ENCODE results near the gene EIF5A. TPM values are rescaled to one million over a fixed set of nuclear protein-coding genes. Genes with fewer than 3 reads are reported as not detected.

Gene EIF5A
- total and polyA plus RNA-seq, 2 of the 8 experiments (the other 6 are each of a cell fraction or from before 2014, with no cell fraction given), result 717 to 1,172 TPM

DNA sequence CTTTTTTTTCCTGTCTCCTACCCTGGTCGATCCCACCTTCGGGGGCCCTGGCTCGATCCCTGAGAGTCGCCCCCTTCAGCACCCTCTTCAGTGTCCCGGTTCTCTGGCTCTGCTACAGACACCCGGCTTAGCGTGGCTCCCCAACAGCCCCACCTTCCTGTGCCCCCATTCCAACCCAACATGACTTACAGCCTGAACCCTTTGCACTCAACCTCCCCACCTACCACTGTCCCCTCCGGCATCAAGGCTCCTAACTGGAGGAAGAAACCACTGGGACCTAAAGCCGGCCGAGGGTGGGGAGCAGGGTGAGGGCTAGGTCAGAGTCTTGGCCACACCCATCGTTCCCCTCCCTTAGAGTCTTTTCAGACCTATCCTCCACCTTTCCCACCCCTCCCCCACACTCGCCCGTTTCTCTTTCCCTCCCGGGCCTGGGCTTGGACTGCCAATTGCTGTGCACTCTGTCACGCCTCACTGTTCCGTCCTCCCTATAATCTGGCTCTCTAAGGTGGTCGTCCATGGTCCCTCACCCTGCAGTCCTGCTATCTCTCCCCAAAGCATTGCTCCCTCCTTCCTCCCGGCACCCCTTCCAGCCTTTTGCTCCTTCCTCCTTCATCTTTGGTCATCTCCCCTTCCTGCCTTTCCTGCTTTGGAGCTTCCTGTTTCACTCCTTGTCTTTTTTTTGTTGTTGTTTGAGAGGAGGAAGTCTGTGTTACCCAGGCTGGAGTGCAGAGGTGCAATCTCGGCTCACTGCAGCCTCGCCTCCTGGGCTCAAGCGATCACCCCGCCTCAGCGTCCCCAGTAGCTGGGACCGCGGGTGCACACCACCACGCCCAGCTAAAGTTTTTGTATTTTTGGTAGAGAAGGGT lies 44.3 kb upstream of the EIF5A start:
- Histone ChIP-seq H3K36me3 (ENCODE audit: control insufficient read depth in 2 of 4, insufficient read depth in 4 of 4, low read length in 3 of 4) (peaks cover 0 to 22% (median 12%) of the 10 kb centered on the region in 4 experiments; a peak in 5 of 8 replicates), H2AFZ (ENCODE audit: low read length) (no peak overlapping the region; the same call in 1 of the 2 replicates), H3K4me3 (ENCODE audit: extremely low read depth in 1 of 4, insufficient read depth in 2 of 4, low read depth in 3 of 4, low read length in 4 of 4) (peak overlapping the region; percentile 93 to 98 (median 96)), H3K27ac (ENCODE audit: low read depth, low read length) (peak overlapping the region; percentile 82), H2BK15ac (ENCODE audit: low read length) (peak overlapping the region; percentile 20; the same call in 1 of the 2 replicates), H3K9ac (replicated peaks in 1 of 4; ENCODE audit: extremely low read depth in 1 of 4, low read depth in 3 of 4, low read length in 3 of 4) (peak overlapping the region; percentile 51 to 73 (median 70)), H3K27me3 (replicated peaks in 1 of 4; ENCODE audit: control insufficient read depth in 3 of 4, extremely low read depth in 1 of 4, insufficient read depth in 3 of 4, low read length in 3 of 4) (no peaks in the 10 kb centered on the region), H2BK12ac (ENCODE audit: low read depth, low read length) (peak overlapping the region; percentile 97), H3K79me1 (ENCODE audit: low read depth, low read length) (peaks cover 9% of the 10 kb centered on the region), H3K14ac (ENCODE audit: insufficient read length) (no peak overlapping the region), H4K5ac (ENCODE audit: insufficient read length, low read depth, low read length) (peak overlapping the region; percentile 68), H3K4me1 (replicated peaks in 1 of 4; ENCODE audit: control insufficient read depth in 3 of 4, insufficient read depth in 4 of 4, low read length in 3 of 4) (peaks cover 5 to 15% (median 7%) of the 10 kb centered on the region in 4 experiments; a peak in 6 of 7 replicates), H4K91ac (replicated peaks; ENCODE audit: insufficient read length, low read length) (peak overlapping the region; percentile 18), H2BK20ac (ENCODE audit: low read length) (0 out of 2 replicates have a peak overlapping the region, but pooled peaks have one; percentile 23), H3K79me2 (ENCODE audit: control insufficient read depth in 1 of 2, insufficient read depth in 2 of 2, low read length in 2 of 2) (peaks cover 0 to 31% of the 10 kb centered on the region in 2 experiments; a peak in 2 of 4 replicates), H3K9me3 (ENCODE audit: insufficient read depth in 2 of 2, low read depth in 1 of 2, low read length in 1 of 2) (no peaks in the 10 kb centered on the region), H3K18ac (ENCODE audit: extremely low read depth, low read length) (peak overlapping the region; percentile 94), H2AK5ac (ENCODE audit: low read depth, low read length) (no peak overlapping the region; the same call in none of the 2 replicates), H3K23me2 (ENCODE audit: low read depth, low read length) (peaks cover 13% of the 10 kb centered on the region), H4K20me1 (replicated peaks in 1 of 2; ENCODE audit: control insufficient read depth in 1 of 2, insufficient read depth in 2 of 2, low read length in 2 of 2) (peaks cover 6 to 11% of the 10 kb centered on the region in 2 experiments), H2BK5ac (ENCODE audit: low read depth, low read length) (peak overlapping the region; percentile 95), H3K56ac (replicated peaks; ENCODE audit: insufficient read length, low read depth, low read length) (peak overlapping the region; percentile 27), H4K8ac (ENCODE audit: extremely low read depth, insufficient read depth, low read length) (peak overlapping the region; percentile 92), H3K4ac (replicated peaks; ENCODE audit: insufficient read length, low read depth, low read length) (peak overlapping the region; percentile 6), H3K23ac (ENCODE audit: insufficient read length) (no peak overlapping the region), H3K4me2 (ENCODE audit: insufficient read depth in 1 of 2, low read depth in 2 of 2, low read length in 2 of 2) (peak overlapping the region; percentile 91 to 97), H2BK120ac (replicated peaks; ENCODE audit: low read depth, low read length) (no peak overlapping the region)
- ChIA-PET POLR2A (ENCODE audit: partially characterized antibody) (interaction anchor here (0.6 to 13.7 kb wide), 25 partner anchors 12 to 295 kb away, joined by 3 to 159 read pairs (median 4); partner anchors contain the start of genes ACADVL, CTDNEP1, DLG4 and DVL2), CTCF (ENCODE audit: partially characterized antibody) (interaction anchor here (0.8 to 1.6 kb wide), 5 partner anchors 12 to 33 kb away, joined by 3 to 6 read pairs (median 3); partner anchors contain the start of genes CTDNEP1 and SLC2A4)
- WGBS, 2 experiments (ENCODE audit: extremely low coverage in 1 of 2, insufficient coverage in 1 of 2, insufficient read length in 1 of 2, insufficient replicate concordance in 2 of 2, low coverage in 1 of 2, low lambda C conversion rate in 2 of 2, missing lambda C conversion rate in 1 of 2), result 11% methylated on average over 24 of the region's 26 CpGs; no CpG with 5 or more reads in 1 of the 2 experiments
- FAIRE-seq (no peak), DNase-seq (ENCODE audit: low read depth in 1 of 2, low spot score in 2 of 2) (peak in 1 of 2 experiments; percentile 88)
- TF ChIP-seq EZH2 (IDR thresholded peaks at IDR 0.05; ENCODE audit: low read depth, low read length, severe bottlenecking), result no peak
- TF ChIP-seq GTF2F1 (IDR thresholded peaks at IDR 0.05; ENCODE audit: borderline replicate concordance, low read depth, low read length), result no peak
- TF ChIP-seq NRF1 (IDR thresholded peaks at IDR 0.05; ENCODE audit: low read depth, low read length), result no peak
- no peak for TF ChIP-seq BCL11A (IDR thresholded peaks at IDR 0.05; ENCODE audit: low read depth in 2 of 2, low read length in 2 of 2)
- TF ChIP-seq, protein P1, sequence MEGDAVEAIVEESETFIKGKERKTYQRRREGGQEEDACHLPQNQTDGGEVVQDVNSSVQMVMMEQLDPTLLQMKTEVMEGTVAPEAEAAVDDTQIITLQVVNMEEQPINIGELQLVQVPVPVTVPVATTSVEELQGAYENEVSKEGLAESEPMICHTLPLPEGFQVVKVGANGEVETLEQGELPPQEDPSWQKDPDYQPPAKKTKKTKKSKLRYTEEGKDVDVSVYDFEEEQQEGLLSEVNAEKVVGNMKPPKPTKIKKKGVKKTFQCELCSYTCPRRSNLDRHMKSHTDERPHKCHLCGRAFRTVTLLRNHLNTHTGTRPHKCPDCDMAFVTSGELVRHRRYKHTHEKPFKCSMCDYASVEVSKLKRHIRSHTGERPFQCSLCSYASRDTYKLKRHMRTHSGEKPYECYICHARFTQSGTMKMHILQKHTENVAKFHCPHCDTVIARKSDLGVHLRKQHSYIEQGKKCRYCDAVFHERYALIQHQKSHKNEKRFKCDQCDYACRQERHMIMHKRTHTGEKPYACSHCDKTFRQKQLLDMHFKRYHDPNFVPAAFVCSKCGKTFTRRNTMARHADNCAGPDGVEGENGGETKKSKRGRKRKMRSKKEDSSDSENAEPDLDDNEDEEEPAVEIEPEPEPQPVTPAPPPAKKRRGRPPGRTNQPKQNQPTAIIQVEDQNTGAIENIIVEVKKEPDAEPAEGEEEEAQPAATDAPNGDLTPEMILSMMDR (IDR thresholded peaks at IDR 0.05; ENCODE audit: control extremely low read depth in 1 of 3, insufficient read depth in 1 of 3, low read depth in 1 of 3, low read length in 3 of 3), result no peak
- TF ChIP-seq ASH2L (IDR thresholded peaks at IDR 0.05; ENCODE audit: low read length), result peak; percentile 52
- no peak for TF ChIP-seq KDM5A (IDR thresholded peaks at IDR 0.05; ENCODE audit: low read length)

All from H1 (cell line).